H1 (cell line): ENCODE data around the gene JAKMIP3. TPM values are rescaled to one million over a fixed set of nuclear protein-coding genes. Genes with fewer than 3 reads are reported as not detected.

Experiments used
- CHD2 ChIP-seq: IDR thresholded peaks from 2 replicates; pipeline ENCODE4 v1.6.1; 2012; ENCODE audit warnings: low read length, improper control_type of control experiment
- EGR1 ChIP-seq: IDR thresholded peaks from 2 replicates; pipeline ENCODE4 v1.6.1; 2011; ENCODE audit warnings: low read depth, low read length, borderline replicate concordance
- GABPA ChIP-seq: IDR thresholded peaks from 2 replicates; pipeline ENCODE4 v1.6.1; 2011; ENCODE audit warnings: mild to moderate bottlenecking, low read length, moderate library complexity, borderline replicate concordance; ENCODE audit not compliant: insufficient read depth
- JUND ChIP-seq: IDR thresholded peaks from 2 replicates; pipeline ENCODE4 v1.6.1; 2011; ENCODE audit warnings: mild to moderate bottlenecking, improper control_type of control experiment, low read length
- RAD21 ChIP-seq, 2 experiments: IDR thresholded peaks in 1 of 2; conservative IDR thresholded peaks in 1 of 2; 2 replicates each; pipeline ENCODE4 v1.6.1; 2011; ENCODE audit warnings: low read depth in 2 of 2, low read length in 2 of 2, improper control_type of control experiment in 1 of 2, inconsistent platforms in 1 of 2, mild to moderate bottlenecking in 1 of 2, moderate library complexity in 1 of 2
- RFX5 ChIP-seq: IDR thresholded peaks from 2 replicates; pipeline ENCODE4 v1.6.1; 2011; ENCODE audit warnings: low read depth, low read length, improper control_type of control experiment, borderline replicate concordance
- TAF7 ChIP-seq: optimal IDR thresholded peaks from 2 replicates; pipeline ENCODE3; 2011; ENCODE audit warnings: low read depth, mild to moderate bottlenecking, inconsistent platforms, low read length, moderate library complexity, borderline replicate concordance
- TEAD4 ChIP-seq: IDR thresholded peaks from 2 replicates; pipeline ENCODE4 v1.6.1; 2012; ENCODE audit warnings: low read depth, low read length, inconsistent platforms, mixed read lengths
- polyA plus RNA-seq, 7 experiments: library from polyadenylated mRNA; depleted of rRNA in 3 of 7; stranded (reverse) in 5 of 7; unstranded in 2 of 7; fragments of >200 nt in 5 of 7; fragments of 200-250 nt in 2 of 7; gene quantifications; 1 replicate in 5 of 7; 2 replicates in 1 of 7; 4 replicates in 1 of 7; pipeline versions ENCODE4 v1.2.1 to v1.2.3, GENCODE V29; 2011 to 2013; ENCODE audit warnings: missing spikeins in 2 of 7, mixed read lengths in 2 of 7
- total RNA-seq: library from RNA; stranded (reverse); fragmentation: NEBNext Ultra II Directional; extraction: Animal tissue kit (Norgen Biotek cat#: 25700); gene quantifications from 2 replicates; pipeline ENCODE4 v1.2.1, GENCODE V29; 2021

The JAKMIP3 gene
- total and polyA plus RNA-seq, 2 of the 8 experiments (the other 6 are each of a cell fraction or from before 2014, with no cell fraction given): 0.83 to 0.91 TPM

DNA sequence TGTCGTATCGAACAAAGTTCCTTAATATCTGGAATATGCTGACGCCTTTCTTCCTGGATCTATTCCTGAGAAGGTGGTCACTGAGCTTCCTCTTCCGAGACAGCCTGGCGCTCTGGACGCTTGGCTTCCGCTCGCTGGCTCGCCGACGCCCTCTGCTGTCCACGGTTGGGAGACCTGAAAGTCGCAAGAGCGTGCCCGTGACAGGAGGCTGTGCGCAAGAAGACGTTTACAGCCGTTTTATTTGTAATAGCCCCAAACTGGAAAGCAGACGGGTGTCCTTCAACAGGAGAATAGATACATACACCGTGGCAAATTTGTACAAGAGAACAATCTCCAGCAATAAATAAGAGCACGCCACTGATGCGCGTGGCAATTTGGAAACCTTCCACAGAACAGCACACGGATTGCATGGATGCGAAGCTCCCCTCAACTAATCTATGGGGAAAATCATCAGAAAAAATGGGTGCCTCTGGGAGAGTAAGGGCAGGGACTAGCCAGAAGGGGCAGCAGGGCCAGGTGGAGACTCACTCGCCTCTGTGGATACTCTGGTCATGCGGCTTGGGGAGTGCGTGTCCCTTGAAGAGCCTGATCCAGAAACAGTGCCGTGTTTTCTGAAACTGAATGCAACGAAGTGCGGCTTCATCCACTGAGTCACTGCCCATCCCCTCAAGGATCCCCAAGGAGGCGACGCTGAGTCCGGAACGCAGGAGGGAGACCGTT is 42.5 kb upstream of the JAKMIP3 start (continued):
- peak; percentile 93 to 95 for TF ChIP-seq RAD21 (IDR thresholded peaks at IDR 0.05 in 1 of 2, conservative IDR thresholded peaks at IDR 0.05 in 1 of 2; ENCODE audit: low read depth in 2 of 2, low read length in 2 of 2)
- no peak for TF ChIP-seq TEAD4
- 0 out of 2 replicates have a peak, but pooled peaks have one; percentile 19 for TF ChIP-seq EGR1
- TF ChIP-seq GABPA: peak; percentile 53; the same call in 1 of the 2 replicates
- no peak for TF ChIP-seq RFX5
- no peak for TF ChIP-seq JUND
- no peak for TF ChIP-seq TAF7
- TF ChIP-seq CHD2: 0 out of 2 replicates have a peak, but pooled peaks have one; percentile 14
